Natural killer cell (primary cell): ENCODE results near the gene STX2. TPM values are rescaled to one million over a fixed set of nuclear protein-coding genes. Genes with fewer than 3 reads are reported as not detected.
A peak's percentile ranks its signal among the peaks of the same experiment; 100 is the strongest.

Experiments used
- ATAC-seq, 3 donors: fragments of 150-1000 bp in 2 of 3; fragments of 200-7000 bp in 1 of 3; cut with Tn5 transposase; 1 replicate in 1 of 3; 2 replicates in 2 of 3; pipeline ENCODE4 v1.10.0; 2021; ENCODE audit warnings: mild to moderate bottlenecking in 2 of 3, moderate library complexity in 2 of 3
- DNase-seq, 2 donors: peaks; one replicate each; pipeline versions ENCODE4 v3.0.0 to v3.0.0-alpha.2; 2013 to 2021; ENCODE audit warnings: mixed read lengths in 1 of 2
- H3K27ac ChIP-seq: one replicate; pipeline ENCODE4 v1.5.1; 2013; ENCODE audit warnings: mild to moderate bottlenecking, low read length
- H3K27me3 ChIP-seq: one replicate; pipeline ENCODE4 v1.6.1; 2013; ENCODE audit warnings: low read length; ENCODE audit not compliant: control insufficient read depth, insufficient read depth
- H3K36me3 ChIP-seq: one replicate; pipeline ENCODE4 v1.6.1; 2013; ENCODE audit warnings: low read length; ENCODE audit not compliant: control insufficient read depth, insufficient read depth
- H3K4me1 ChIP-seq: one replicate; pipeline ENCODE4 v1.6.1; 2013; ENCODE audit warnings: low read length; ENCODE audit not compliant: control insufficient read depth, insufficient read depth
- H3K4me3 ChIP-seq: one replicate; pipeline ENCODE4 v1.5.1; 2013; ENCODE audit warnings: low read length
- H3K9me3 ChIP-seq: one replicate; pipeline ENCODE4 v1.6.1; 2013; ENCODE audit warnings: low read length; ENCODE audit not compliant: control insufficient read depth, insufficient read depth
- H3K27ac Mint-ChIP-seq, 2 donors: one replicate each; pipeline ENCODE4 v1.8.0; 2022; ENCODE audit warnings: mild to moderate bottlenecking in 2 of 2, mixed read lengths in 2 of 2, moderate library complexity in 1 of 2
- H3K27me3 Mint-ChIP-seq, 2 donors: one replicate each; pipeline ENCODE4 v1.8.0; 2022; ENCODE audit warnings: low read depth in 2 of 2, mixed read lengths in 2 of 2
- H3K36me3 Mint-ChIP-seq: one replicate; pipeline ENCODE4 v1.8.0; 2022; ENCODE audit warnings: mixed read lengths
- H3K4me1 Mint-ChIP-seq, 2 donors: one replicate each; pipeline ENCODE4 v1.8.0; 2022; ENCODE audit warnings: mixed read lengths in 2 of 2
- H3K4me3 Mint-ChIP-seq: one replicate; pipeline ENCODE4 v1.8.0; 2022; ENCODE audit warnings: mild to moderate bottlenecking, moderate library complexity, mixed read lengths
- H3K9me3 Mint-ChIP-seq, 2 donors: one replicate each; pipeline ENCODE4 v1.8.0; 2022; ENCODE audit warnings: mixed read lengths in 2 of 2
- CTCF ChIP-seq: fragments of 200-600 bp; IDR thresholded peaks from one replicate; pipeline ENCODE4 v1.8.0; 2022; ENCODE audit warnings: antibody characterized with exemption
- WGBS: methylation state at CpG from one replicate; pipeline ENCODE4 v1.1.7; 2013; ENCODE audit warnings: missing lambda C conversion rate; ENCODE audit not compliant: insufficient coverage; 5-methylcytosine and 5-hydroxymethylcytosine counted together
- intact Hi-C: fragments of 100-400 bp; cut with micrococcal nuclease; formaldehyde crosslinking; loops from one replicate; pipeline ENCODE4 v1.14.2; 2022
- total RNA-seq, 4 donors: library from RNA; stranded (reverse); fragments of 120-200 nt in 1 of 4; gene quantifications; one replicate each; pipeline versions ENCODE4 v1.2.3 to v1.2.4, GENCODE V29; 2013 to 2022

The STX2 gene
- total RNA-seq, 3 donors from 2014 or later (not counting 1 experiment from before 2014, with no cell fraction given), result 7.9 to 14.4 (median 14.1) TPM

GRCh38 chr12:130878193-130879185 is 39.4 kb upstream of the STX2 start:
- TF ChIP-seq CTCF, result no peak
- Mint-ChIP-seq H3K27me3 (no peaks in the 10 kb centered on the region), H3K4me1 (peaks cover 23 to 47% of the 10 kb centered on the region in 2 donors), H3K36me3 (peaks cover 30% of the 10 kb centered on the region), H3K9me3 (no peaks in the 10 kb centered on the region), H3K4me3 (peak overlapping the region; percentile 78), H3K27ac (peak overlapping the region; percentile 70 to 83)
- H3K27ac ChIP-seq, result no peak overlapping the region
- H3K27me3 ChIP-seq, result no peaks in the 10 kb centered on the region
- no peaks in the 10 kb centered on the region for H3K9me3 ChIP-seq
- intact Hi-C loops, result no loop called here
- WGBS, result 87% methylated on average over 23 of the region's 24 CpGs
- H3K4me3 ChIP-seq, result no peak overlapping the region
- DNase-seq (no peak), ATAC-seq (peak in 1 of 3 donors; percentile 4)
- H3K4me1 ChIP-seq, result peaks cover 21% of the 10 kb centered on the region
- peaks cover 38% of the 10 kb centered on the region for H3K36me3 ChIP-seq

- intact Hi-C loops, result no loop called here
- peaks cover 30% of the 10 kb centered on the region for H3K36me3 Mint-ChIP-seq
- no peak overlapping the region for H3K4me3 Mint-ChIP-seq
- peak overlapping the region in 1 of 2 donors; percentile 24 for H3K27ac Mint-ChIP-seq
- Histone ChIP-seq H3K9me3 (no peaks in the 10 kb centered on the region), H3K4me1 (peaks cover 28% of the 10 kb centered on the region), H3K27me3 (no peaks in the 10 kb centered on the region), H3K27ac (no peak overlapping the region), H3K4me3 (no peak overlapping the region), H3K36me3 (peaks cover 44% of the 10 kb centered on the region)
- peaks cover 35 to 58% of the 10 kb centered on the region in 2 donors for H3K4me1 Mint-ChIP-seq
- no peak for ATAC-seq
- no peak for DNase-seq
- no peaks in the 10 kb centered on the region for H3K9me3 Mint-ChIP-seq
- H3K27me3 Mint-ChIP-seq, result no peaks in the 10 kb centered on the region
- WGBS, result 94% methylated on average over 3 of the region's 3 CpGs
- TF ChIP-seq CTCF, result no peak
These were observed 38.3 kb upstream of the STX2 start for GRCh38 chr12:130877333-130877732.

- H3K36me3 ChIP-seq, result peaks cover 44% of the 10 kb centered on the region
- no peaks in the 10 kb centered on the region for H3K27me3 ChIP-seq
- intact Hi-C loops, result no loop called here
- 100% methylated on average over 2 of the region's 3 CpGs for WGBS
- H3K27ac Mint-ChIP-seq, result peak overlapping the region in 1 of 2 donors; percentile 24
- DNase-seq, result no peak
- H3K4me1 Mint-ChIP-seq, result peaks cover 35 to 58% of the 10 kb centered on the region in 2 donors
- H3K4me3 Mint-ChIP-seq, result peak overlapping the region; percentile 22
- H3K4me3 ChIP-seq, result no peak overlapping the region
- peaks cover 28% of the 10 kb centered on the region for H3K4me1 ChIP-seq
- H3K27ac ChIP-seq, result no peak overlapping the region
- no peak for TF ChIP-seq CTCF
- no peaks in the 10 kb centered on the region for H3K27me3 Mint-ChIP-seq
- no peak for ATAC-seq
- peaks cover 30% of the 10 kb centered on the region for H3K36me3 Mint-ChIP-seq
- H3K9me3 ChIP-seq, result no peaks in the 10 kb centered on the region
- H3K9me3 Mint-ChIP-seq, result no peaks in the 10 kb centered on the region
These were observed 37.7 kb upstream of the STX2 start for GRCh38 chr12:130876758-130877157.
